Right cardiac atrium (tissue), 5 donors: ENCODE data around the gene DUSP6. TPM values are rescaled to one million over a fixed set of nuclear protein-coding genes. Genes with fewer than 3 reads are reported as not detected.

Experiments used
- ATAC-seq, 2 donors: fragments of 200-7000 bp; cut with Tn5 transposase; one replicate each; pipeline versions ENCODE4 v1.8.0 to v1.9.1; 2020; ENCODE audit warnings: moderate library complexity in 2 of 2, mild to moderate bottlenecking in 1 of 2
- DNase-seq, 3 donors: peaks; one replicate each; pipeline ENCODE4 v3.0.0-alpha.2; 2020
- H3K27ac ChIP-seq: one replicate; pipeline ENCODE4 v1.5.1; 2013; ENCODE audit warnings: mild to moderate bottlenecking, low read length, control low read depth, moderate library complexity
- H3K27me3 ChIP-seq: one replicate; pipeline ENCODE4 v1.6.1; 2013; ENCODE audit not compliant: control insufficient read depth, insufficient read depth
- H3K4me1 ChIP-seq: one replicate; pipeline ENCODE4 v1.6.1; 2013; ENCODE audit warnings: low read length; ENCODE audit not compliant: control insufficient read depth, insufficient read depth
- H3K4me3 ChIP-seq: one replicate; pipeline ENCODE4 v1.5.1; 2013; ENCODE audit warnings: low read length, control low read depth
- H3K9me3 ChIP-seq: one replicate; pipeline ENCODE4 v1.6.1; 2013; ENCODE audit warnings: low read length; ENCODE audit not compliant: control insufficient read depth
- WGBS: extraction: QIAGEN DNeasy Blood & Tissue Kit; methylation state at CpG from one replicate; pipeline ENCODE4 v1.1.7; 2013; 5-methylcytosine and 5-hydroxymethylcytosine counted together
- intact Hi-C, 4 donors: fragments of 100-400 bp; cut with DNase I; formaldehyde crosslinking; loops; one replicate each; pipeline versions ENCODE4 v1.11.0 to v1.14.0; 2022 to 2023
- polyA plus RNA-seq: library from polyadenylated mRNA; stranded (reverse); fragments of 200-250 nt; gene quantifications from one replicate; pipeline ENCODE4 v1.2.3, GENCODE V29; 2013
- total RNA-seq, 4 donors: library from RNA; stranded (reverse); fragmentation: NEBNext Ultra II Directional; extraction: Animal tissue kit (Norgen Biotek cat#: 25700); gene quantifications; one replicate each; pipeline ENCODE4 v1.2.1, GENCODE V29; 2021
- donor health status: healthy with polysubstance abuse.
- donor health status: DM: no; HTN: yes; CAD: no.
- donor health status: DM: no; HTN: no; CAD: no.
- donor health status: DM: no; HTN: yes; CAD: no; lungs with severe emphysema.
- donor health status: DM: yes; HTN: yes; CAD: no.

Gene DUSP6
- total and polyA plus RNA-seq, 5 donors, result 18.5 to 27.8 (median 23.5) TPM

GRCh38 chr12:89373763-89374572 is 21.7 kb upstream of the DUSP6 start:
- intact Hi-C loops, result no loop called here
- Histone ChIP-seq H3K27me3 (no peaks in the 10 kb centered on the region), H3K27ac (peak overlapping the region; percentile 34), H3K4me1 (peaks cover 4% of the 10 kb centered on the region), H3K9me3 (no peaks in the 10 kb centered on the region), H3K4me3 (no peak overlapping the region)
- WGBS, result 22% methylated on average over 2 of the region's 2 CpGs
- ATAC-seq (peak; percentile 82 to 83), DNase-seq (no peak)

- Histone ChIP-seq H3K4me3 (no peak overlapping the region), H3K27me3 (no peaks in the 10 kb centered on the region), H3K4me1 (peaks cover 4% of the 10 kb centered on the region), H3K9me3 (no peaks in the 10 kb centered on the region), H3K27ac (peak overlapping the region; percentile 16)
- DNase-seq (no peak), ATAC-seq (peak; percentile 41 to 50)
- intact Hi-C loops, result no loop called here
- 59% methylated on average over 6 of the region's 6 CpGs for WGBS
Observed at GRCh38 chr12:89372584-89373370, 20.5 kb upstream of the DUSP6 start.

GRCh38 chr12:89370850-89371249 is 18.5 kb upstream of the DUSP6 start:
- 80% methylated on average over 7 of the region's 7 CpGs for WGBS
- Histone ChIP-seq H3K4me1 (peaks cover 4% of the 10 kb centered on the region), H3K4me3 (no peak overlapping the region), H3K9me3 (no peaks in the 10 kb centered on the region), H3K27me3 (no peaks in the 10 kb centered on the region), H3K27ac (no peak overlapping the region)
- intact Hi-C loops, result no loop called here
- ATAC-seq (no peak), DNase-seq (no peak)

GRCh38 chr12:89370421-89370831 is 18.1 kb upstream of the DUSP6 start:
- peaks cover 4% of the 10 kb centered on the region for H3K4me1 ChIP-seq
- WGBS, result 69% methylated on average over 3 of the region's 3 CpGs
- H3K27me3 ChIP-seq, result no peaks in the 10 kb centered on the region
- H3K27ac ChIP-seq, result no peak overlapping the region
- no peak for DNase-seq
- no peaks in the 10 kb centered on the region for H3K9me3 ChIP-seq
- no peak overlapping the region for H3K4me3 ChIP-seq
- ATAC-seq, result no peak
- intact Hi-C loops, result no loop called here

GRCh38 chr12:89369166-89369565 is 16.9 kb upstream of the DUSP6 start:
- Histone ChIP-seq H3K27me3 (no peaks in the 10 kb centered on the region), H3K27ac (no peak overlapping the region), H3K4me1 (peaks cover 4% of the 10 kb centered on the region), H3K4me3 (no peak overlapping the region), H3K9me3 (no peaks in the 10 kb centered on the region)
- no peak for DNase-seq
- intact Hi-C loops, result loop anchor here in 1 of 4 donors (10.0 kb wide), 1 partner anchor 156 kb away; the partner anchor contains the start of genes GALNT4 and POC1B
- WGBS, result 93% methylated on average over 3 of the region's 3 CpGs
- no peak for ATAC-seq

- intact Hi-C loops, result loop anchor here in 1 of 4 donors (10.0 kb wide), 1 partner anchor 156 kb away; the partner anchor contains the start of genes GALNT4 and POC1B
- no peak overlapping the region for H3K27ac ChIP-seq
- H3K9me3 ChIP-seq, result no peaks in the 10 kb centered on the region
- H3K27me3 ChIP-seq, result no peaks in the 10 kb centered on the region
- WGBS, result 72% methylated on average over 4 of the region's 4 CpGs
- DNase-seq, result no peak
- H3K4me3 ChIP-seq, result no peak overlapping the region
- H3K4me1 ChIP-seq, result peaks cover 4% of the 10 kb centered on the region
- ATAC-seq, result no peak
Observed at GRCh38 chr12:89368391-89368790, 16.1 kb upstream of the DUSP6 start.

- H3K4me1 ChIP-seq, result peaks cover 2% of the 10 kb centered on the region
- intact Hi-C loops, result loop anchor here in 1 of 4 donors (10.0 kb wide), 1 partner anchor 158 kb away; the partner anchor contains the start of genes GALNT4 and POC1B
- no peak for DNase-seq
- no peak for ATAC-seq
- H3K27me3 ChIP-seq, result no peaks in the 10 kb centered on the region
- H3K4me3 ChIP-seq, result no peak overlapping the region
- no peaks in the 10 kb centered on the region for H3K9me3 ChIP-seq
- H3K27ac ChIP-seq, result no peak overlapping the region
- WGBS, result 86% methylated on average over 3 of the region's 3 CpGs
Observed at GRCh38 chr12:89366676-89367364, 14.5 kb upstream of the DUSP6 start.

- no peak for ATAC-seq
- no peaks in the 10 kb centered on the region for H3K27me3 ChIP-seq
- intact Hi-C loops, result loop anchor here in 1 of 4 donors (10.0 kb wide), 1 partner anchor 160 kb away; the partner anchor contains the start of genes GALNT4 and POC1B
Observed at GRCh38 chr12:89364631-89365030, 12.3 kb upstream of the DUSP6 start.

GRCh38 chr12:89364058-89364457 is 11.8 kb upstream of the DUSP6 start:
- peak; percentile 39 to 58 for ATAC-seq
- 54% methylated on average over 2 of the region's 2 CpGs for WGBS
- no peak for DNase-seq
- Histone ChIP-seq H3K4me3 (no peak overlapping the region), H3K27ac (peak overlapping the region; percentile 17), H3K27me3 (no peaks in the 10 kb centered on the region), H3K9me3 (no peaks in the 10 kb centered on the region), H3K4me1 (peaks cover 2% of the 10 kb centered on the region)
- intact Hi-C loops, result loop anchor here in 1 of 4 donors (10.0 kb wide), 1 partner anchor 161 kb away; the partner anchor contains the start of genes GALNT4 and POC1B

More at GRCh38 chr12:89364631-89365030, 12.3 kb upstream of the DUSP6 start:
- WGBS, result 62% methylated on average over 2 of the region's 2 CpGs
- H3K9me3 ChIP-seq, result no peaks in the 10 kb centered on the region
- DNase-seq, result no peak
- peaks cover 2% of the 10 kb centered on the region for H3K4me1 ChIP-seq
- no peak overlapping the region for H3K4me3 ChIP-seq
- peak overlapping the region; percentile 53 for H3K27ac ChIP-seq

GRCh38 chr12:89363582-89363981 is 11.3 kb upstream of the DUSP6 start:
- no peaks in the 10 kb centered on the region for H3K9me3 ChIP-seq
- peak in 1 of 2 donors; percentile 24 for ATAC-seq
- intact Hi-C loops, result loop anchor here in 1 of 4 donors (10.0 kb wide), 1 partner anchor 161 kb away; the partner anchor contains the start of genes GALNT4 and POC1B
- DNase-seq, result no peak
- peaks cover 2% of the 10 kb centered on the region for H3K4me1 ChIP-seq
- no peak overlapping the region for H3K4me3 ChIP-seq
- H3K27me3 ChIP-seq, result no peaks in the 10 kb centered on the region
- peak overlapping the region; percentile 61 for H3K27ac ChIP-seq
